GM18517 (cell line): Measurements from ENCODE around the gene NLGN1.
A peak's percentile ranks its signal among the peaks of the same experiment; 100 is the strongest.
"Not testable (repeated sequence)": the region's sequence is repeated elsewhere in the genome, so short reads cannot be mapped to it uniquely, and the experiment has no call there.

Source experiments
- ATAC-seq: cut with Tn5 transposase; IDR thresholded peaks from one replicate; pipeline ENCODE4 v1.9.1; 2021; ENCODE audit warnings: mild to moderate bottlenecking, moderate library complexity; ENCODE audit not compliant: unreplicated experiment

The NLGN1 gene

GRCh38 chr3:173552526-173552925 is 155.0 kb downstream of the NLGN1 start:
- no peak for ATAC-seq

GRCh38 chr3:173553635-173554280 is 156.2 kb downstream of the NLGN1 start:
- ATAC-seq, result peak; percentile 46

GRCh38 chr3:173556546-173556945 is 159.0 kb downstream of the NLGN1 start:
- ATAC-seq, result no peak

GRCh38 chr3:173567997-173568396 is 170.5 kb downstream of the NLGN1 start:
- ATAC-seq, result no peak

- no peak for ATAC-seq
Measured at GRCh38 chr3:173568623-173569022, 171.1 kb downstream of the NLGN1 start.

GRCh38 chr3:173583496-173583895 is 186.0 kb downstream of the NLGN1 start:
- ATAC-seq, result no peak

GRCh38 chr3:173584093-173584837 is 186.7 kb downstream of the NLGN1 start:
- no peak for ATAC-seq

- ATAC-seq, result no peak
Measured at GRCh38 chr3:173584838-173585831, 187.6 kb downstream of the NLGN1 start.

GRCh38 chr3:173586166-173586565 is 188.6 kb downstream of the NLGN1 start:
- no peak for ATAC-seq

- no peak for ATAC-seq
Measured at GRCh38 chr3:173587055-173587454, 189.5 kb downstream of the NLGN1 start.

GRCh38 chr3:173588556-173588955 is 191.0 kb downstream of the NLGN1 start:
- no peak for ATAC-seq

- no peak for ATAC-seq
Measured at GRCh38 chr3:173589116-173589515, 191.6 kb downstream of the NLGN1 start.

GRCh38 chr3:173591401-173591800 is 193.9 kb downstream of the NLGN1 start:
- no peak for ATAC-seq

- ATAC-seq, result not testable (repeated sequence)
Measured at GRCh38 chr3:173594881-173595280, 197.3 kb downstream of the NLGN1 start.

- ATAC-seq, result no peak
Measured at GRCh38 chr3:173599673-173600072, 202.1 kb downstream of the NLGN1 start.

GRCh38 chr3:173614522-173614921 is 217.0 kb downstream of the NLGN1 start:
- no peak for ATAC-seq

GRCh38 chr3:173615661-173616060 is 218.1 kb downstream of the NLGN1 start:
- ATAC-seq, result no peak

- no peak for ATAC-seq
Measured at GRCh38 chr3:173617490-173617889, 219.9 kb downstream of the NLGN1 start.

- no peak for ATAC-seq
Measured at GRCh38 chr3:173618148-173618547, 220.6 kb downstream of the NLGN1 start.

- no peak for ATAC-seq
Measured at GRCh38 chr3:173618703-173619102, 221.2 kb downstream of the NLGN1 start.

- no peak for ATAC-seq
Measured at GRCh38 chr3:173622166-173622565, 224.6 kb downstream of the NLGN1 start.
